Epidermal melanocyte (primary cell): ENCODE data around the gene DLG2.
A peak's percentile ranks its signal among the peaks of the same experiment; 100 is the strongest.

Experiments used
- DNase-seq: peaks from one replicate; pipeline ENCODE4 v3.0.0; 2011; ENCODE audit warnings: low spot score; ENCODE audit not compliant: insufficient read length

DLG2 gene

DNA sequence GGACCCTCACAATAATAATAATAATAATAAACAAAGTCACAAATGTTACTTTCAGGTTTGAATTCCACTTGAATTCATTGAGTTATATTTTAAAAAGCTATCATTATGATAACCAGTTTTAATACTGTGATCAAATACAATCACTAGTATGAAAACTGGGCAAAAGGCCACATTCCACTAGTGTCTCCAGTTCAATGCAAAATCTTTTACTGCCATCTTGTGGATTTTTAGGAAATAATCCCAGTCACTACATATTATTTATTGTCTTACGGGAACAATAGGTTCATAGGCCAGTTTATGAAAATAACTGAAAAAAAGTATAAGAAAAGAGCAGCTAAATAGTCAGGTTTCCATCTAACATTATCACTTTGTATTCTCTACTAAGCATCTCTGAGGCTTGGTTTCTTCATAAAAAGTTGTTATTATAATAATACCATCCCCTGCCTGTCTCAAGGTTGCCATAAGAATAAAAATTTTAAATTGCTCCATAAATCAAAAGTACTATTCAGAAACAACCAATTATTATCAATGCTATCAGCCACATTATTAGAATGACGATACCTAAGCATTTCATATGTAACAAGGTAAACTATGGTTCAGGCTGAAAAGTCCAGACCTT, 1807.1 kb downstream of the DLG2 start:
- peak; percentile 63 for DNase-seq

GRCh38 chr11:83818349-83818748, 1808.8 kb downstream of the DLG2 start:
- no peak for DNase-seq

GRCh38 chr11:83816572-83817187, 1810.5 kb downstream of the DLG2 start:
- no peak for DNase-seq

- DNase-seq = no peak
Measured at GRCh38 chr11:83815736-83816135, 1811.4 kb downstream of the DLG2 start.

- no peak for DNase-seq
Measured at GRCh38 chr11:83813296-83813695, 1813.8 kb downstream of the DLG2 start.

DNA sequence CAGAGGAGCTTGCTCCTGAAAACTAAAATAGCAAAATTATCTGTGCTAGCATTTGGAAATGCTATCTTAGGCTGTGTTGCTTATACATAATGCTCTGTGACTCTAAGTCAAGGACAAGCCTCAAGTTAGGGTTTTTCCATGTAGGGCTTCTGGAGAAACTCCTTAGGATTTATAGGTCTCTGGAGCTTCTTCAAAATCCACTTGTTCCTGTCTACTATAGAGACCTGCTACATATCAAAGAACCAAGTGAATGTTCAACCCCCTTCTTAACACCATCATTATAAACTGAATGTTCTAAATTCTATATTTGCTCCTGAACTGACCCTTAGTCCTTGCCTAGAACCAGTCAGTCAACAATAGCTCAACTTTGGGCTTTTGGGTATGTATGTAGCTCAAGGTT, 1817.9 kb downstream of the DLG2 start:
- no peak for DNase-seq

- DNase-seq = no peak
Measured at GRCh38 chr11:83801799-83802198, 1825.3 kb downstream of the DLG2 start.

GRCh38 chr11:83793310-83793709, 1833.8 kb downstream of the DLG2 start:
- DNase-seq = no peak

DNA sequence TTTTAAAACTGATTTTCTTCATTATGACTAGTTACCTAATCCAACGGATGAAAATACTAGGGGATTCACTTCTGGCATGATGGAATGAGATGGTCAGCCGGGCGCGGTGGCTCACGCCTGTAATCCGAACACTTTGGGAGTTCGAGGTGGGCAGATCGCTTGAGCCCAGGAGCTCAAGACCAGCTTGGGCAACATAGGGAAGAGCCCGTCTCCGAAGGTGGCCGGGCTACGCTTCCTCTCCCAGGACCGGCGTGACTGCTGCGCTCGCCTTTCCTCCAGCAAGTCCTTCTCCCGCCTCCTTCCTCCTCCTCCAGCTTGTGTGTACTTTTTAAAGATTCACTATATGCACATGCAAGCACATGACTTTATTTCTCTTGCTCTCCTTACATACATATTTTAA, 1835.6 kb downstream of the DLG2 start:
- DNase-seq = no peak

DNA sequence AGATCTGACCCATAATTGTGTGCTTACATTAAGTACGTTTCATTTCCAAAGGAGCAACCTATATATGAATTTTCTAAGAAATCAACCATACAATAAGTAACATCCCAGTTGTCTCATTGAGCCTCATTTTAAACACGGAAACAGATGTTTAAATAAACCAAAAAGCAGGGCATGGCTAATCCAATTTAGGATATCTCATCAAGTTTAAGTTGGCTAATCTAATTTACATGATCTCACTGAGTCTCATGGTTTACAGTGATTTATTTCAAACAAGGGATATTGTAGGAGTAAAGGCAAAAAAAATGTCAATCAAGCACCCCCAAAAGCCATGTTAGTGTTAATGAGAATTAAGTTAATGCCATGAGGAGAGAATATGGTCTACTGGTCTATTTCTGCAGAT, 1841.2 kb downstream of the DLG2 start:
- DNase-seq = no peak

- DNase-seq = no peak
Measured at GRCh38 chr11:83784419-83784818, 1842.7 kb downstream of the DLG2 start.

GRCh38 chr11:83782329-83782728, 1844.8 kb downstream of the DLG2 start:
- DNase-seq = no peak

GRCh38 chr11:83779876-83780275, 1847.3 kb downstream of the DLG2 start:
- no peak for DNase-seq

GRCh38 chr11:83778596-83778995, 1848.5 kb downstream of the DLG2 start:
- no peak for DNase-seq

- no peak for DNase-seq
Measured at GRCh38 chr11:83773950-83774880, 1852.9 kb downstream of the DLG2 start.

- no peak for DNase-seq
Measured at GRCh38 chr11:83768489-83768888, 1858.7 kb downstream of the DLG2 start.

DNA sequence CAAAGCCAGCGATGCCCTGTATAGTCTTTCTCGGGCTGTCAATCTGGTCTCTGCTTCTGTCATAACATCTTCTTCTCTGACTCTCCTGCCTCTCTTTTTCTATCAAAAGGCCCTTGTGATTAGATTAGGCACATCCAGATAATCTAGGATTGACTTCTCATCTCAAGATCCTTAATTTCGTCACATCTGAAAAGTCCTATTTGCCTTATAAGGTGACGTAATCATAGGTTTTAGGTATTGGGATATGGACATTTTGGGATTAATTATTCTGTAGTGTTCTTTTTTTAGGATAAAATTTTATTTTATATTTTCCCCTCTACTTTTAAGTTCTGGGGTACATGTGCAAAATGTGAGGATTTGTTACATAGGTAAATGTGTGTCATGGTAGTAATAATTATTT, 1860.2 kb downstream of the DLG2 start:
- DNase-seq = no peak

DNA sequence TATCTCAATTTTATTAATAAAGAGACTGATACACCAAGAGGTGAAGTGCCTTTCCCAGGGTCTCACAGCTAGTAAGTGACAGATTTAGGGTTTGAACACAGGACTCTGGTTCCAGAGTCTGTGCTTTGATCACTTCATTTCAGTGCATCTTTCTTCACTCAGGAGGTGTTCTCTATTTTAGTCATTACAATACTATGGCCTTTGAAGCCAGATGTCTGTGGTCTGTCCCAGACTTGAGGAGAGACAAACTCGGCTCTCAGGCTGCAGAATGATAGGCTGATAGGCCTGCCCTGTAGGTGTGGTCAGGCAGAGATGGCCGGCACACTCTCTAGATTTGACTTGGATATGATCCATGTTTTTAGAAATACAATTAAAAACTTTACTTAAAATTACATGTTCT, 1862.5 kb downstream of the DLG2 start:
- DNase-seq = no peak

DNA sequence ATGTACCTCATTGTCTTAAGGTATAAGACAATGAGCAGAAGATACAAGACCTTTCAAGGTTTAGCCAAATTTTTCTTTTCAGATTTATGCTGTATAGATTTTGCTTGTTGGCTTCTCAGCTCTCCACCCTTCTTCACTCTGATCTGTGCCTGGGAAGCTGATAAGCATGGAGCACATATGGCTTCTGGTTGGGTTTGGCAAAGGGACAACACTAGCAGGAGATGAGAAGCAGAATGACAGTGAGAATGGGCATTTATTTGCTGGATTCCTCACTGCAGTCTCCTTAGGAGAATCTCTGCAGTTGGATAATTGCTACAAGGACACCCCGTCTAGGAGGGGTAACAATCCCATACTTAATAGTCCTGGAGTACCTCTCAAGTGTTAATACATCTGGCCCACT, 1866.2 kb downstream of the DLG2 start:
- no peak for DNase-seq

DNA sequence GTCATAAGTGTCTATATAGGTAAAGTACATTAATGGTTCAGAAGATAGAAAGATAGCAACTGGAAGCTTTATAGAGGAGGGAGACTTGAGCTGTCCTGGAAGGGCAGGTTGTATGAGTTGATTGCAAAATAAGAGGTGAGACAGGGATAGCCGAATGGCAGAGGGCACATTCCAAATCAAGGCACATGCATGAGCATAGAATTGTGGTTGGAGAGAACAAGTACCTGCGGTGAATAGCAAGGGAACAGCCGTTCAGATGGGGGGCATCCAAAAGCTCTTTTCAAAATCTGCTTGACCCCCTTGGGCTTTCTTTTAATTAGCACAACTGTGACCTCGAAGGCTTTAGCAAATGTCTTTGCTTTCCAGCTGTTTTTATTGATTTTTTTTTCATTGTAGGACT, 1868.0 kb downstream of the DLG2 start:
- DNase-seq = no peak

DNA sequence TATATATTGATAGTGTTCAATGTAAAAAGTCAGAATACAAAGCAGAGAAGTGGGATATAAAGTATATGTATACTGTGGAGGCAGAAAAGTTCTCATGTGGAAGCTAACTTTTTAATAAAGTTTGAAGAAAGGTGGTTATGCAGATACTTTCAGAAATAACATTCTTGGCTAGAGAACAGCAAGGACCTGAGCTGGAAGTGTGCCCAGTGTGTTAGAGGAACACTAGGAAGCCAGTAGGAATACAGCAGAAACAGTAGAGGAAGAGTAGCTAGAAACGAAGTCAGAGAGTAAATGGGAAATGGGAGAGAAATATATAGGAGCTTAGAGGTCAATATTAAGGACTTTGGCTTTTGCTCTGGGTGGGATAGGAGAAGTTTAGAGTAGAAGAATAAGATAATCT, 1876.1 kb downstream of the DLG2 start:
- DNase-seq = no peak

DNA sequence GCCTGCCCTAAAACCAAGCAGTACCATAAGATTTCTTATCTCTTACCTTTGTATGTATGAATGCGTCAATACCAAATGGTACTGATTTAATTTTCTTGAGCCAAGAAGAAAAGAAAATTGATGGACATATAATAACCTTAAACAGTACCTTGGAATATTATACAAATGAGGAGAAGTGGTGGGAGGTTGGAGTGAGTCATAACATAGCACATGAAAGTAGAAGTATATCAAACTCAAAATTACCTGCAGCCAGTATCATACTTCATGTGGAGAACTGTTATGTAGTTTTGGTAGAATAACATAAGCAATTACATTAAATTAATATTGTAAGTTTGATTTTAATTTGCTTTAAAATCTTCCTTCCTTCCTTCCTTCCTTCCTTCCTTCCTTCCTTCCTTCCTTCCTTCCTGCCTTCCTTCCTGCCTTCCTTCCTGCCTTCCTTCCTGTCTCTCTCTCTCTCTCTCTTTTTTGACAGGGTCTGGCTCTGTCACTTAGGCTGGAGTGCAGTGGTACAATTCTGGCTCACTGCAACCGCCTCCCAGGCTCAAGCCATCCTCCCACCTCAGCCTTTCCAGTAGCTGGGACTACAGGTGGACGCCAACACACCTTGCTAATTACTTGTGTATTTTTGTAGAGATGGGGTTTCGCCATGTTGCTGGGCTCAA, 1880.1 kb downstream of the DLG2 start:
- DNase-seq = no peak
